HL-60 (cell line): ENCODE measurements around the gene CR2.
"Not testable (repeated sequence)": the region's sequence is repeated elsewhere in the genome, so short reads cannot be mapped to it uniquely, and the experiment has no call there.

Experiments used
- DNase-seq, 2 experiments: peaks; one replicate each; pipeline ENCODE4 v3.0.0-alpha.2; 2010 to 2020; ENCODE audit warnings: low read depth in 1 of 2, low spot score in 1 of 2
- H3K27ac ChIP-seq: fragments of 250-450 bp; sonication (Bioruptor Pico); replicated peaks from 2 replicates; pipeline ENCODE4 v1.5.1; 2020; ENCODE audit warnings: mild to moderate bottlenecking, moderate library complexity
- H3K27me3 ChIP-seq: fragments of 250-450 bp; sonication (Bioruptor Pico); 2 replicates; pipeline ENCODE4 v1.5.1; 2021; ENCODE audit warnings: mild to moderate bottlenecking, moderate library complexity; ENCODE audit not compliant: insufficient read depth, poor library complexity, severe bottlenecking
- H3K4me3 ChIP-seq: replicated peaks from 2 replicates; pipeline ENCODE4 v1.5.1; 2011; ENCODE audit warnings: mild to moderate bottlenecking, control low read depth, low read length; ENCODE audit not compliant: insufficient read depth
- CTCF ChIP-seq: IDR thresholded peaks from one replicate; pipeline ENCODE4 v1.5.1; 2011; ENCODE audit warnings: low read length, control low read depth, inconsistent platforms; ENCODE audit not compliant: insufficient read depth
- GABPA ChIP-seq: IDR thresholded peaks from 2 replicates; pipeline ENCODE4 v1.6.1; 2012; ENCODE audit warnings: low read depth
- POLR2AphosphoS5 ChIP-seq: IDR thresholded peaks from 2 replicates; pipeline ENCODE4 v1.6.1; 2012; ENCODE audit warnings: low read depth
- REST ChIP-seq: IDR thresholded peaks from 2 replicates; pipeline ENCODE4 v1.6.1; 2012; ENCODE audit warnings: low read depth; ENCODE audit not compliant: insufficient replicate concordance
- SPI1 ChIP-seq: IDR thresholded peaks from 2 replicates; pipeline ENCODE4 v1.6.1; 2012; ENCODE audit warnings: low read depth, mild to moderate bottlenecking, borderline replicate concordance

Gene CR2

GRCh38 chr1:207493212-207493611, 39.1 kb downstream of the CR2 start:
- no peak for DNase-seq
- no peak overlapping the region for H3K27ac ChIP-seq
- H3K4me3 ChIP-seq: no peak overlapping the region
- H3K27me3 ChIP-seq: no peaks in the 10 kb centered on the region
- no peak for TF ChIP-seq GABPA
- no peak for TF ChIP-seq POLR2AphosphoS5
- TF ChIP-seq SPI1: no peak
- no peak for TF ChIP-seq CTCF
- no peak for TF ChIP-seq REST

GRCh38 chr1:207494171-207494570, 40.0 kb downstream of the CR2 start:
- DNase-seq: no peak
- no peaks in the 10 kb centered on the region for H3K27me3 ChIP-seq
- no peak overlapping the region for H3K27ac ChIP-seq
- TF ChIP-seq POLR2AphosphoS5 (no peak), CTCF (no peak), GABPA (no peak), SPI1 (no peak), REST (no peak)
- H3K4me3 ChIP-seq: no peak overlapping the region

GRCh38 chr1:207495281-207495680, 41.2 kb downstream of the CR2 start:
- not testable (repeated sequence) for H3K27me3 ChIP-seq, H3K4me3 ChIP-seq, H3K27ac ChIP-seq
- DNase-seq: peak; percentile 60 to 73
- peak; percentile 10 for TF ChIP-seq CTCF
